SK-N-MC (cell line): Measurements from ENCODE around the gene FAM168A.

ENCODE experiments used
- DNase-seq: peaks from one replicate; pipeline ENCODE4 v3.0.0-alpha.2; 2011; ENCODE audit warnings: low read depth, low spot score
- H3K27ac ChIP-seq: fragments of 200-600 bp; sonication (generic); 2 replicates; pipeline ENCODE4 v1.5.1; 2016; ENCODE audit warnings: mixed run types
- H3K36me3 ChIP-seq: fragments of 200-600 bp; sonication (generic); 2 replicates; pipeline ENCODE4 v1.6.1; 2017; ENCODE audit warnings: antibody characterized with exemption, low read length, mixed read lengths; ENCODE audit not compliant: insufficient read depth
- H3K4me3 ChIP-seq: fragments of 200-600 bp; sonication (generic); 2 replicates; pipeline ENCODE4 v1.5.1; 2016
- H3K9ac ChIP-seq: fragments of 200-600 bp; sonication (generic); 2 replicates; pipeline ENCODE4 v1.8.0; 2017; ENCODE audit warnings: mixed run types, mixed read lengths; ENCODE audit not compliant: insufficient read length
- H3K9me3 ChIP-seq: fragments of 200-600 bp; sonication (generic); 2 replicates; pipeline ENCODE4 v1.6.1; 2017; ENCODE audit warnings: low read depth, mild to moderate bottlenecking, antibody characterized with exemption, low read length, moderate library complexity, mixed read lengths
- EZH2 ChIP-seq: fragments of 200-600 bp; sonication (generic); IDR thresholded peaks from one replicate; pipeline ENCODE4 v1.6.1; 2017; ENCODE audit warnings: antibody characterized with exemption
- FOXP2 ChIP-seq: optimal IDR thresholded peaks from 2 replicates; pipeline ENCODE3; 2011; ENCODE audit warnings: mild to moderate bottlenecking, moderate library complexity; ENCODE audit not compliant: insufficient read depth; ENCODE audit errors: extremely low read length, control extremely low read depth
- POLR2AphosphoS5 ChIP-seq: IDR thresholded peaks from 2 replicates; pipeline ENCODE4 v1.6.1; 2012; ENCODE audit warnings: mild to moderate bottlenecking, low read depth, low read length, borderline replicate concordance

FAM168A gene, protein sequence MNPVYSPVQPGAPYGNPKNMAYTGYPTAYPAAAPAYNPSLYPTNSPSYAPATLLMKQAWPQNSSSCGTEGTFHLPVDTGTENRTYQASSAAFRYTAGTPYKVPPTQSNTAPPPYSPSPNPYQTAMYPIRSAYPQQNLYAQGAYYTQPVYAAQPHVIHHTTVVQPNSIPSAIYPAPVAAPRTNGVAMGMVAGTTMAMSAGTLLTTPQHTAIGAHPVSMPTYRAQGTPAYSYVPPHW

GRCh38 chr11:73597956-73598718 lies at the start of gene FAM168A:
Gene FAM168A (minus strand): TSS chr11:73598112. CDS start chr11:73468474, 129,638 bp downstream.
- Histone ChIP-seq H3K27ac (peak within 1 kb of the TSS; percentile 71; the same call in 1 of the 2 replicates), H3K9me3 (no peaks in the 10 kb centered on the region), H3K9ac (peak within 1 kb of the TSS; percentile 81), H3K36me3 (no peaks in the 10 kb centered on the region), H3K4me3 (peak within 1 kb of the TSS; percentile 84)
- DNase-seq = peak; percentile 96
- TF ChIP-seq POLR2AphosphoS5 (peak; percentile 91), EZH2 (no peak), FOXP2 (peak; percentile 55)

DNA sequence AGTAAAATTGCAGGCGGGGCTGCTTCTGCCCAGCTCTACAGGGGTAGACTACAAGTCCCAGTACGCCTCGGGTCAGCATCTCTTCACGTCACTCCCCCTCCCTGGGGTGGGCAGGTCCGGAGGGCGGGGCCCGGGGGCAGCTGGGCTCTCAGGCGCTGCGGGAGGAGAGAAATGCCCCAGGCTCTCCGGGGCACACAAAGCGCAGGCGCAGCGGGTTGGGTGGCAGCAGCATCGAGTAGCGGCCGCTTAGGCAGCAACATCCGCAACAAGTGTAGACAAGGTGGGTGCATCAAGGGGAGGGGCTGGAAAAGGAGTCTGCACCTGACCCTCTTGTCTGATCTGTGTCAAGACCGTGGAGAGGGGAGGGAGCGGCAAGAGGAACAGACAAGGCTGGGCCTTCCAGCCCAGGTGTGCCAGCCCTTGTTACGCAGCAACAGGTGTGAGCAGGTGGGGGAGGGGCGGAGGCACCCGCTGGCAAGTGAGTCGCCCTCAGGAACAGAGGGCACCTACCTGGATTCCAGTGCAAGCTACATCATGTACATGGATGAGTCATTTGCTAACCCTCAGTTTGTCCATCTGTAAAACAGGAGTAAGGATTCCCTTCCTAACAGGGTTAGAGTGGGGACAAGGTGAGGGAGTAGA lies 49.7 kb upstream of the FAM168A start:
- no peaks in the 10 kb centered on the region for H3K9me3 ChIP-seq
- no peak overlapping the region for H3K27ac ChIP-seq
- DNase-seq = no peak
- H3K9ac ChIP-seq = no peak overlapping the region
- TF ChIP-seq EZH2 = no peak
- TF ChIP-seq POLR2AphosphoS5 = no peak
- H3K36me3 ChIP-seq = no peaks in the 10 kb centered on the region
- no peak overlapping the region for H3K4me3 ChIP-seq

DNA sequence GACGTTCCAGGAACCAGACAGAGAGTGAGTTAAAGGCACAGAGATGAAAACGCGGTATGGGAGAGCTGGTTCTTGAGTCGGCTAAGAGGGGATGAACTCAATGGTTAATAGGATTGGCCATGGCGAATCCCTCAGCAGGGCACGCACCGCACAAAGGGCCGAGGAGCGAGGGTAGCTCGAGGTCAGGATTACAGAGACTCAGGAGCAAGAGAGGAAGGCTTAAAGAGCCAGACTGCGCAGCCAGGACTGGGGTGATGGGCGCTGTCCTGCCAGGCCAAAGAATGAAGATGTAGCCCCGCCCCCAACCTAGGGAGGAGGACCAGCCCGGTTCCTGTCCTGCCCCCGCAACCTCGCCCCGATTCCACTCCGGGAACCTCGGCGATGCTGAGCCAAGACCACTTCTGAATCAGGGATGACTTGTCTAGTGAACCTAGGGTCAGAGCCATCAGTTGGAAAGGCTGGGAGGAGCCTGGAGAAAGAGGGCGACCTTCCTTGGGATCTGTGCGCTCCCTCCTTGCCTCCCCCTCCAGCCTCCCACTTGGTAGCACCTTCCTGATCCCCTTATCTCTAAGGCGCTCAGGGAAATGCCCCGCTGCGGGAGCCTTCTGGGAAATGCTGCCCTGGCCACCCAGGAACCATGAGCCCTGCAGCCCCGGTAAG lies 48.2 kb upstream of the FAM168A start, which contains the start of gene PLEKHB1:
Gene PLEKHB1, plus strand, starts transcription at position 610 of the 660 bp plus-strand sequence. Its CDS starts 28 bp downstream, at position 638.
- Histone ChIP-seq H3K4me3 (no peak within 1 kb of the TSS), H3K9ac (no peak within 1 kb of the TSS), H3K36me3 (no peaks in the 10 kb centered on the region), H3K27ac (no peak within 1 kb of the TSS), H3K9me3 (no peaks in the 10 kb centered on the region)
- TF ChIP-seq FOXP2 (no peak), POLR2AphosphoS5 (no peak), EZH2 (no peak)
- no peak for DNase-seq

GRCh38 chr11:73645121-73645969 lies 47.4 kb upstream of the FAM168A start:
- no peaks in the 10 kb centered on the region for H3K36me3 ChIP-seq
- TF ChIP-seq POLR2AphosphoS5 (no peak), EZH2 (no peak)
- H3K9me3 ChIP-seq = no peaks in the 10 kb centered on the region
- H3K4me3 ChIP-seq = no peak overlapping the region
- H3K9ac ChIP-seq = no peak overlapping the region
- DNase-seq = no peak
- no peak overlapping the region for H3K27ac ChIP-seq

GRCh38 chr11:73641668-73642067 lies 43.8 kb upstream of the FAM168A start:
- Histone ChIP-seq H3K9me3 (no peaks in the 10 kb centered on the region), H3K9ac (no peak overlapping the region), H3K4me3 (no peak overlapping the region), H3K36me3 (no peaks in the 10 kb centered on the region), H3K27ac (no peak overlapping the region)
- no peak for DNase-seq
- TF ChIP-seq EZH2 = no peak
- TF ChIP-seq FOXP2 = no peak
- no peak for TF ChIP-seq POLR2AphosphoS5

- no peak for DNase-seq
- Histone ChIP-seq H3K27ac (no peak overlapping the region), H3K4me3 (no peak overlapping the region), H3K9ac (no peak overlapping the region), H3K36me3 (no peaks in the 10 kb centered on the region), H3K9me3 (no peaks in the 10 kb centered on the region)
- TF ChIP-seq EZH2 (no peak), FOXP2 (no peak), POLR2AphosphoS5 (no peak)
Observed at GRCh38 chr11:73640592-73640991, 42.7 kb upstream of the FAM168A start.

DNA sequence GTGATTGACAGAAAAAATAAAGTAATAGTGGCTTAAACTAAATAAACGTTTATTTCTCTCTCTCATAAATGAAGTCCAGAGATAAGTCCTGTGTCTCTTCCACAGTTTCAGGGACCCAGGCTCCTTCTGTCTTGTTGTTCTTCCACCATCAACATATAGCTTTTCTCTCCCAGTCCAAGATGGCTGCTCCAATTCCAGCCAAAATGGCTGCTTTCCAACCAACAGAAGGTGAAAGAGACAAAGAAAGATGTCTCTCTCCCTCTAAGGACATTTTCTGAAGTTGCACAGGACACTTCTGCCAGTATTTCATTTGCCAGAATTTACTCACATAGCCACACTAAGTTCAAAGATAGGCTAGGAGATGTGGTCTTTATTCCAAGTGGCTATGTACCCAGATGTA lies 39.1 kb upstream of the FAM168A start:
- H3K27ac ChIP-seq = no peak overlapping the region
- H3K9me3 ChIP-seq = no peaks in the 10 kb centered on the region
- no peak for DNase-seq
- no peaks in the 10 kb centered on the region for H3K36me3 ChIP-seq
- H3K9ac ChIP-seq = no peak overlapping the region
- no peak for TF ChIP-seq POLR2AphosphoS5
- no peak for TF ChIP-seq EZH2
- TF ChIP-seq FOXP2 = no peak
- no peak overlapping the region for H3K4me3 ChIP-seq

- Histone ChIP-seq H3K36me3 (no peaks in the 10 kb centered on the region), H3K9me3 (no peaks in the 10 kb centered on the region), H3K27ac (no peak overlapping the region), H3K4me3 (no peak overlapping the region), H3K9ac (no peak overlapping the region)
- no peak for TF ChIP-seq EZH2
- TF ChIP-seq FOXP2 = no peak
- TF ChIP-seq POLR2AphosphoS5 = no peak
- DNase-seq = no peak
Observed at GRCh38 chr11:73636249-73636648, 38.3 kb upstream of the FAM168A start.
